Measurements from ENCODE around the gene MAPK8IP3.
"Not testable (repeated sequence)": the region's sequence is repeated elsewhere in the genome, so short reads cannot be mapped to it uniquely, and the experiment has no call there.

The MAPK8IP3 gene

GRCh38 chr16:1787322-1788094 is 81.5 kb downstream of the MAPK8IP3 start:
- no peak for DNase-seq

GRCh38 chr16:1788095-1788707 is 82.2 kb downstream of the MAPK8IP3 start:
- no peak for DNase-seq

- no peak for DNase-seq
Measured at GRCh38 chr16:1788708-1789100, 82.7 kb downstream of the MAPK8IP3 start.

- no peak for DNase-seq
Measured at GRCh38 chr16:1789643-1790045, 83.6 kb downstream of the MAPK8IP3 start.

GRCh38 chr16:1790261-1790610 is 84.2 kb downstream of the MAPK8IP3 start:
- no peak for DNase-seq

GRCh38 chr16:1790611-1791255 is 84.7 kb downstream of the MAPK8IP3 start:
- no peak for DNase-seq

- no peak for DNase-seq
Measured at GRCh38 chr16:1791256-1791942, 85.4 kb downstream of the MAPK8IP3 start.

- no peak for DNase-seq
Measured at GRCh38 chr16:1791943-1792812, 86.2 kb downstream of the MAPK8IP3 start.

- DNase-seq = no peak
Measured at GRCh38 chr16:1792836-1793577, 87.0 kb downstream of the MAPK8IP3 start.

GRCh38 chr16:1793578-1794220 is 87.7 kb downstream of the MAPK8IP3 start, which contains the start of gene IGFALS:
IGFALS (minus strand) TSS chr16:1793705; CDS start chr16:1793652, 53 bp downstream.
- no peak for DNase-seq

- no peak for DNase-seq
Measured at GRCh38 chr16:1794221-1794871, 88.4 kb downstream of the MAPK8IP3 start.

- no peak for DNase-seq
Measured at GRCh38 chr16:1794908-1795666, 89.1 kb downstream of the MAPK8IP3 start.

GRCh38 chr16:1799263-1799662 is 93.3 kb downstream of the MAPK8IP3 start:
- not testable (repeated sequence) for DNase-seq

GRCh38 chr16:1800701-1801100 is 94.7 kb downstream of the MAPK8IP3 start:
- no peak for DNase-seq

- no peak for DNase-seq
Measured at GRCh38 chr16:1807626-1808025, 101.6 kb downstream of the MAPK8IP3 start.

GRCh38 chr16:1808691-1809090 is 102.7 kb downstream of the MAPK8IP3 start:
- no peak for DNase-seq

GRCh38 chr16:1809281-1809801 is 103.3 kb downstream of the MAPK8IP3 start:
- DNase-seq = no peak

GRCh38 chr16:1810106-1810505 is 104.1 kb downstream of the MAPK8IP3 start:
- no peak for DNase-seq

- DNase-seq = no peak
Measured at GRCh38 chr16:1810536-1810935, 104.5 kb downstream of the MAPK8IP3 start.
